Measurements from ENCODE around the gene CES2. TPM values are rescaled to one million over a fixed set of nuclear protein-coding genes. Genes with fewer than 3 reads are reported as not detected.

CES2 gene
- total RNA-seq, 1 donor from 2014 or later = 35.1 TPM

GRCh38 chr16:66958857-66959703, 23.8 kb downstream of the CES2 start:
- H3K9me3 ChIP-seq = no peaks in the 10 kb centered on the region
- no peak overlapping the region for H3K4me3 ChIP-seq
- no peaks in the 10 kb centered on the region for H3K27me3 ChIP-seq (ENCODE audit: low read depth)
- intact Hi-C loops (cut with DNase I) = no loop called here
- H3K4me1 ChIP-seq = peaks cover 5% of the 10 kb centered on the region
- TF ChIP-seq CTCF (IDR thresholded peaks at IDR 0.05) = no peak
- DNase-seq (no peak), ATAC-seq (no peak)
- H3K36me3 ChIP-seq = no peaks in the 10 kb centered on the region
- H3K27ac ChIP-seq = no peak overlapping the region

- no peak overlapping the region for H3K4me3 ChIP-seq
- intact Hi-C loops (cut with DNase I) = no loop called here
- DNase-seq (peak; percentile 71), ATAC-seq (peak; percentile 32 to 59)
- no peak overlapping the region for H3K27ac ChIP-seq
- TF ChIP-seq CTCF (IDR thresholded peaks at IDR 0.05) = no peak
- peaks cover 5% of the 10 kb centered on the region for H3K4me1 ChIP-seq
- no peaks in the 10 kb centered on the region for H3K36me3 ChIP-seq
- no peaks in the 10 kb centered on the region for H3K9me3 ChIP-seq
- H3K27me3 ChIP-seq (ENCODE audit: low read depth) = no peaks in the 10 kb centered on the region
These were observed 24.4 kb downstream of the CES2 start for GRCh38 chr16:66959704-66960161.

- DNase-seq = no peak
These were observed 25.0 kb downstream of the CES2 start for GRCh38 chr16:66960270-66960669.

GRCh38 chr16:66961065-66961744, 25.9 kb downstream of the CES2 start, which contains the start of gene CES3:
Gene CES3 (plus strand): TSS chr16:66961266. CDS start chr16:66961308, 42 bp downstream.
- H3K27me3 ChIP-seq (ENCODE audit: low read depth) = no peaks in the 10 kb centered on the region
- TF ChIP-seq CTCF (IDR thresholded peaks at IDR 0.05) = peak; percentile 74
- H3K27ac ChIP-seq = no peak within 1 kb of the TSS
- no peaks in the 10 kb centered on the region for H3K9me3 ChIP-seq
- H3K4me3 ChIP-seq = no peak within 1 kb of the TSS
- ATAC-seq = peak; percentile 83 to 84
- intact Hi-C loops (cut with DNase I) = no loop called here
- no peaks in the 10 kb centered on the region for H3K36me3 ChIP-seq
- peaks cover 5% of the 10 kb centered on the region for H3K4me1 ChIP-seq
- peak; percentile 81 for DNase-seq

More at GRCh38 chr16:66960270-66960669, 25.0 kb downstream of the CES2 start:
- H3K4me3 ChIP-seq = no peak overlapping the region
- no peak for TF ChIP-seq CTCF (IDR thresholded peaks at IDR 0.05)
- no peak for ATAC-seq
- no peaks in the 10 kb centered on the region for H3K9me3 ChIP-seq
- peaks cover 5% of the 10 kb centered on the region for H3K4me1 ChIP-seq
- intact Hi-C loops (cut with DNase I) = no loop called here
- no peaks in the 10 kb centered on the region for H3K27me3 ChIP-seq (ENCODE audit: low read depth)
- no peaks in the 10 kb centered on the region for H3K36me3 ChIP-seq
- no peak overlapping the region for H3K27ac ChIP-seq

GRCh38 chr16:66961914-66962313, 26.6 kb downstream of the CES2 start:
- peak; percentile 57 to 71 for ATAC-seq
- H3K36me3 ChIP-seq = no peaks in the 10 kb centered on the region
- no peak overlapping the region for H3K4me3 ChIP-seq
- intact Hi-C loops (cut with DNase I) = no loop called here
- H3K9me3 ChIP-seq = no peaks in the 10 kb centered on the region
- no peaks in the 10 kb centered on the region for H3K27me3 ChIP-seq (ENCODE audit: low read depth)
- H3K4me1 ChIP-seq = peaks cover 5% of the 10 kb centered on the region
- H3K27ac ChIP-seq = no peak overlapping the region
- peak; percentile 69 for DNase-seq
- TF ChIP-seq CTCF (IDR thresholded peaks at IDR 0.05) = no peak
